ENCODE data around the gene PHF14. TPM values are rescaled to one million over a fixed set of nuclear protein-coding genes. Genes with fewer than 3 reads are reported as not detected.

PHF14 gene
- polyA plus RNA-seq, 2 of the 4 experiments (the other 2 are of a cell fraction) = 36.7 to 48.0 TPM

DNA sequence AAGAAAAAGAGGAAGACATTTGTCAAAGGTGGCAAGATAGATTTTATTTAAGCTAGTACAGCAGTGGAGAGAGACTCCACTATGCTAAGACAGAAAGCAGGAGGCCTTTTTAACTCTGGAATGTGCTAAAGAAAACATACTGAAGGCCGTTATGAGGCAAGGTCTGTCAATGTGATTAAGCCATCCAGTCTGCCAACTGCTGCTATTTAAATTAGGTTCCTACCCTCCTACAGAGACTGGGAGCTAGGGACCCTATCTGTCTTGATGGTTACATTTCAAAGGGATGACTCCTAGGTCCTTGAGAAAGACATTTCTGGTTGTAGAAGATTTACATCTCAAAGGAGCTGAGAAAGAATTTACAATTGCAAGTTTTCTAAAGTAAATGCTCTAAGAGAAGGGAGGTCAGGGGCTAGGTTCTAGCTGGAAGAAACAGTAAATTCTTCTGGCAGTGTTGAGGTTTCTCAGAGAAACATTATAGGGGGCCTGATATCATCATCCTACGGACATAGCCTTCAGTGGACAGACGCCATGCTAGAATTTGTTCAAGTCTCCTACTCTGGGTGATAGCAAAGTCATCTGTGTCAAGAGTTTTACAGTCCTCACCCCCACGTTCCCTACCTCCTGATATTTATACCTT is 211.6 kb downstream of the PHF14 start:
- ATAC-seq (no peak), FAIRE-seq (no peak), DNase-seq (ENCODE audit: low read depth in 1 of 2, low spot score in 1 of 2) (no peak)
- CTCF ChIA-PET = interaction anchor here (1.6 kb wide), 1 partner anchor 27 kb away, joined by 8 read pairs; no protein-coding TSS in a partner anchor
- 61% methylated on average over 4 of the region's 4 CpGs for WGBS (ENCODE audit: missing lambda C conversion rate)
- Histone ChIP-seq H3K4me3 (no peak overlapping the region), H3K4me2 (no peak overlapping the region), H3K27ac (no peak overlapping the region), H3K4me1 (no peaks in the 10 kb centered on the region), H3K9me3 (no peaks in the 10 kb centered on the region)
- POLR2A ChIA-PET = no interaction called here
- TF ChIP-seq JUNB (IDR thresholded peaks at IDR 0.05) (no peak), NR3C1 (IDR thresholded peaks at IDR 0.05) (no peak), NPAS2 (CRISPR knock-in tag; IDR thresholded peaks at IDR 0.05; ENCODE audit: borderline replicate concordance) (no peak), NFE2L2 (conservative IDR thresholded peaks at IDR 0.05; ENCODE audit: low read length) (no peak), HOXA7 (CRISPR knock-in tag; IDR thresholded peaks at IDR 0.05) (no peak), HOXB5 (CRISPR knock-in tag; IDR thresholded peaks at IDR 0.05) (no peak), CBX2 (IDR thresholded peaks at IDR 0.05; ENCODE audit: borderline replicate concordance, low read depth) (no peak), EP300 (IDR thresholded peaks at IDR 0.05) (no peak), MAZ (IDR thresholded peaks at IDR 0.05; ENCODE audit: borderline replicate concordance, low read depth, low read length) (no peak), JUN (IDR thresholded peaks at IDR 0.05) (no peak), ZNF302 (CRISPR knock-in tag; IDR thresholded peaks at IDR 0.05) (no peak), FOSB (CRISPR knock-in tag; IDR thresholded peaks at IDR 0.05) (no peak), ATOH8 (CRISPR knock-in tag; IDR thresholded peaks at IDR 0.05; ENCODE audit: low read depth) (no peak)
- TF ChIP-seq, protein P1, sequence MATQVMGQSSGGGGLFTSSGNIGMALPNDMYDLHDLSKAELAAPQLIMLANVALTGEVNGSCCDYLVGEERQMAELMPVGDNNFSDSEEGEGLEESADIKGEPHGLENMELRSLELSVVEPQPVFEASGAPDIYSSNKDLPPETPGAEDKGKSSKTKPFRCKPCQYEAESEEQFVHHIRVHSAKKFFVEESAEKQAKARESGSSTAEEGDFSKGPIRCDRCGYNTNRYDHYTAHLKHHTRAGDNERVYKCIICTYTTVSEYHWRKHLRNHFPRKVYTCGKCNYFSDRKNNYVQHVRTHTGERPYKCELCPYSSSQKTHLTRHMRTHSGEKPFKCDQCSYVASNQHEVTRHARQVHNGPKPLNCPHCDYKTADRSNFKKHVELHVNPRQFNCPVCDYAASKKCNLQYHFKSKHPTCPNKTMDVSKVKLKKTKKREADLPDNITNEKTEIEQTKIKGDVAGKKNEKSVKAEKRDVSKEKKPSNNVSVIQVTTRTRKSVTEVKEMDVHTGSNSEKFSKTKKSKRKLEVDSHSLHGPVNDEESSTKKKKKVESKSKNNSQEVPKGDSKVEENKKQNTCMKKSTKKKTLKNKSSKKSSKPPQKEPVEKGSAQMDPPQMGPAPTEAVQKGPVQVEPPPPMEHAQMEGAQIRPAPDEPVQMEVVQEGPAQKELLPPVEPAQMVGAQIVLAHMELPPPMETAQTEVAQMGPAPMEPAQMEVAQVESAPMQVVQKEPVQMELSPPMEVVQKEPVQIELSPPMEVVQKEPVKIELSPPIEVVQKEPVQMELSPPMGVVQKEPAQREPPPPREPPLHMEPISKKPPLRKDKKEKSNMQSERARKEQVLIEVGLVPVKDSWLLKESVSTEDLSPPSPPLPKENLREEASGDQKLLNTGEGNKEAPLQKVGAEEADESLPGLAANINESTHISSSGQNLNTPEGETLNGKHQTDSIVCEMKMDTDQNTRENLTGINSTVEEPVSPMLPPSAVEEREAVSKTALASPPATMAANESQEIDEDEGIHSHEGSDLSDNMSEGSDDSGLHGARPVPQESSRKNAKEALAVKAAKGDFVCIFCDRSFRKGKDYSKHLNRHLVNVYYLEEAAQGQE (IDR thresholded peaks at IDR 0.05) = no peak
- TF ChIP-seq, protein P2, sequence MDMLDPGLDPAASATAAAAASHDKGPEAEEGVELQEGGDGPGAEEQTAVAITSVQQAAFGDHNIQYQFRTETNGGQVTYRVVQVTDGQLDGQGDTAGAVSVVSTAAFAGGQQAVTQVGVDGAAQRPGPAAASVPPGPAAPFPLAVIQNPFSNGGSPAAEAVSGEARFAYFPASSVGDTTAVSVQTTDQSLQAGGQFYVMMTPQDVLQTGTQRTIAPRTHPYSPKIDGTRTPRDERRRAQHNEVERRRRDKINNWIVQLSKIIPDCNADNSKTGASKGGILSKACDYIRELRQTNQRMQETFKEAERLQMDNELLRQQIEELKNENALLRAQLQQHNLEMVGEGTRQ (IDR thresholded peaks at IDR 0.05) = no peak
- TF ChIP-seq, protein P3, sequence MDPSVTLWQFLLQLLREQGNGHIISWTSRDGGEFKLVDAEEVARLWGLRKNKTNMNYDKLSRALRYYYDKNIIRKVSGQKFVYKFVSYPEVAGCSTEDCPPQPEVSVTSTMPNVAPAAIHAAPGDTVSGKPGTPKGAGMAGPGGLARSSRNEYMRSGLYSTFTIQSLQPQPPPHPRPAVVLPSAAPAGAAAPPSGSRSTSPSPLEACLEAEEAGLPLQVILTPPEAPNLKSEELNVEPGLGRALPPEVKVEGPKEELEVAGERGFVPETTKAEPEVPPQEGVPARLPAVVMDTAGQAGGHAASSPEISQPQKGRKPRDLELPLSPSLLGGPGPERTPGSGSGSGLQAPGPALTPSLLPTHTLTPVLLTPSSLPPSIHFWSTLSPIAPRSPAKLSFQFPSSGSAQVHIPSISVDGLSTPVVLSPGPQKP (IDR thresholded peaks at IDR 0.05; ENCODE audit: low read depth, low read length) = no peak
- TF ChIP-seq, protein P4, sequence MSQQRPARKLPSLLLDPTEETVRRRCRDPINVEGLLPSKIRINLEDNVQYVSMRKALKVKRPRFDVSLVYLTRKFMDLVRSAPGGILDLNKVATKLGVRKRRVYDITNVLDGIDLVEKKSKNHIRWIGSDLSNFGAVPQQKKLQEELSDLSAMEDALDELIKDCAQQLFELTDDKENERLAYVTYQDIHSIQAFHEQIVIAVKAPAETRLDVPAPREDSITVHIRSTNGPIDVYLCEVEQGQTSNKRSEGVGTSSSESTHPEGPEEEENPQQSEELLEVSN (IDR thresholded peaks at IDR 0.05; ENCODE audit: borderline replicate concordance, low read depth) = no peak

DNA sequence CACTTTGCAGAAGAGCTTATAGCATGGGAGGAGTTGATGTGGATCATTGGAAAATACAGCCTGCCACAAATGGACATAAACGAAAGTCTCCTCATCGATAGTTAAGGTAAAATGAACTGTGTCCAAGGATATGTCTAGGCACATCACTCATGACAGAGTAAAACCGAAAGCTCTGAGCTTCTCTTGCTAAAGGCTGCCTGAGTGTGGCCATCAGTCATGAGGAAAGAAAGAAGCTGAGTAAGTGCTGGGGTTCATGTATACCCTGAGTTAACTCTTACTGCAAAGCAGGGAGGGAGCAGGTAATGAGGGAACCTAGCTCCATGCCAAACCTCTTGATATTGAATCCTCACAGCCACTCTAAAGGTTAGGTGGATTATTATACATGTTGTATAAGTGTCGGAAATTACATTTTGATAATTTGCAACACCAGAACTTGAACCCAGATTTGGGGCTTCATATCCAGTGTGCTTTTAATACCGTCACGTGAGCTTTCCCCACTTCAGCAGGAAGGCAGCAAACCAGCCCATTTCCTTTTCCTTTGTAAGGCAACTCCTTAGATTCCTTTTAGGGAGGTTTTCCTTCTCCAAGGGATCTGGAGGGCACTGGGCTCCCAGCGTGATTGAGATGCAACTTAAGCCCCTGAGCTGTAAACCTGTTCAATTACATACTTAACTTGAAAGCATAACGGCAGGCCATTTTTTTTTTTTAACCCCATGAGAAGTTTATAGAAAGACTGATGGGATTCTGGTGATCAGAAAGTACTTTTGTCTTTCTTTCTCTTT is 215.0 kb downstream of the PHF14 start:
- peaks cover 6% of the 10 kb centered on the region; the same call in 1 of the 3 replicates for H3K4me1 ChIP-seq
- no peak overlapping the region for H3K27ac ChIP-seq
- CTCF ChIA-PET = interaction anchor here (0.6 to 1.1 kb wide), 4 partner anchors 13 to 29 kb away, joined by 3 to 4 read pairs (median 3); no protein-coding TSS in a partner anchor
- FAIRE-seq (no peak), DNase-seq (ENCODE audit: low read depth in 1 of 2, low spot score in 1 of 2) (no peak), ATAC-seq (no peak)
- no peak overlapping the region for H3K4me3 ChIP-seq
- no peak for TF ChIP-seq PHF8 (IDR thresholded peaks at IDR 0.05; ENCODE audit: borderline replicate concordance, low read depth)
- POLR2A ChIA-PET = no interaction called here
- 78% methylated on average over 8 of the region's 8 CpGs for WGBS (ENCODE audit: missing lambda C conversion rate)
- no peak overlapping the region for H3K4me2 ChIP-seq
- no peaks in the 10 kb centered on the region for H3K9me3 ChIP-seq

All from A549 (cell line).